Activated naive CD4-positive, alpha-beta T cell treated with anti-CD3 and anti-CD28 coated beads for 36 hours (primary cell): ENCODE measurements around the gene GRPEL1. TPM values are rescaled to one million over a fixed set of nuclear protein-coding genes. Genes with fewer than 3 reads are reported as not detected.

Experiments
- CTCF ChIA-PET: fragments of 350-600 bp; sonication (Branson Sonifier 250); formaldehyde crosslinking; loops from one replicate; lab custom pipeline; 2021; ENCODE audit warnings: antibody characterized with exemption; lab: Charles Lee
- DNase-seq: peaks from one replicate; pipeline ENCODE4 v3.0.0-alpha.2; 2020
- H3K27ac Mint-ChIP-seq: one replicate; pipeline ENCODE4 v1.8.0; 2021; ENCODE audit warnings: mild to moderate bottlenecking, mixed read lengths
- H3K27me3 Mint-ChIP-seq: one replicate; pipeline ENCODE4 v1.8.0; 2021; ENCODE audit warnings: low read depth, mixed read lengths
- H3K36me3 Mint-ChIP-seq: one replicate; pipeline ENCODE4 v1.8.0; 2021; ENCODE audit warnings: low read depth, mixed read lengths
- H3K4me1 Mint-ChIP-seq: one replicate; pipeline ENCODE4 v1.8.0; 2021; ENCODE audit warnings: low read depth, mixed read lengths
- H3K4me3 Mint-ChIP-seq: one replicate; pipeline ENCODE4 v1.8.0; 2021; ENCODE audit warnings: mild to moderate bottlenecking, moderate library complexity, mixed read lengths
- H3K9me3 Mint-ChIP-seq: one replicate; pipeline ENCODE4 v1.8.0; 2021; ENCODE audit warnings: mixed read lengths
- intact Hi-C: fragments of 100-400 bp; cut with micrococcal nuclease; formaldehyde crosslinking; loops from one replicate; pipeline ENCODE4 v1.15.1; 2023
- total RNA-seq, 2 experiments: library from RNA; stranded (reverse); gene quantifications; one replicate each; pipeline ENCODE4 v1.2.3, GENCODE V29; 2021

GRPEL1 gene
- total RNA-seq, 2 experiments from 2014 or later = 53.7 to 53.9 TPM

GRCh38 chr4:7060346-7061150, 7.3 kb downstream of the GRPEL1 start:
- Mint-ChIP-seq H3K4me1 (peaks cover 23% of the 10 kb centered on the region), H3K27me3 (no peaks in the 10 kb centered on the region), H3K27ac (no peak overlapping the region), H3K9me3 (no peaks in the 10 kb centered on the region), H3K4me3 (no peak overlapping the region), H3K36me3 (peaks cover 42% of the 10 kb centered on the region)
- intact Hi-C loops = no loop called here
- CTCF ChIA-PET = interaction anchor here (1.4 to 3.2 kb wide), 2 partner anchors 10 to 43 kb away, joined by 3 to 18 read pairs; no protein-coding TSS in a partner anchor
- no peak for DNase-seq

- no peak for DNase-seq
- CTCF ChIA-PET = no interaction called here
- Mint-ChIP-seq H3K27ac (no peak overlapping the region), H3K4me3 (no peak overlapping the region), H3K36me3 (peaks cover 37% of the 10 kb centered on the region), H3K4me1 (peaks cover 18% of the 10 kb centered on the region), H3K27me3 (no peaks in the 10 kb centered on the region), H3K9me3 (no peaks in the 10 kb centered on the region)
- intact Hi-C loops = no loop called here
Observed at GRCh38 chr4:7059662-7060061, 8.2 kb downstream of the GRPEL1 start.

GRCh38 chr4:7058792-7059191, 9.1 kb downstream of the GRPEL1 start:
- Mint-ChIP-seq H3K27ac (peak overlapping the region; percentile 46), H3K27me3 (no peaks in the 10 kb centered on the region), H3K4me3 (no peak overlapping the region), H3K9me3 (no peaks in the 10 kb centered on the region), H3K36me3 (peaks cover 36% of the 10 kb centered on the region), H3K4me1 (peaks cover 16% of the 10 kb centered on the region)
- no peak for DNase-seq
- CTCF ChIA-PET = no interaction called here
- intact Hi-C loops = no loop called here

- H3K27me3 Mint-ChIP-seq = no peaks in the 10 kb centered on the region
- intact Hi-C loops = no loop called here
- H3K4me1 Mint-ChIP-seq = peaks cover 29% of the 10 kb centered on the region
Observed at GRCh38 chr4:7055990-7056325, 11.9 kb downstream of the GRPEL1 start.

GRCh38 chr4:7055111-7055989, 12.5 kb downstream of the GRPEL1 start:
- no peak overlapping the region for H3K4me3 Mint-ChIP-seq
- DNase-seq = no peak
- peaks cover 29% of the 10 kb centered on the region for H3K4me1 Mint-ChIP-seq
- H3K27ac Mint-ChIP-seq = no peak overlapping the region
- H3K9me3 Mint-ChIP-seq = no peaks in the 10 kb centered on the region
- peaks cover 15% of the 10 kb centered on the region for H3K36me3 Mint-ChIP-seq
- intact Hi-C loops = no loop called here
- no peaks in the 10 kb centered on the region for H3K27me3 Mint-ChIP-seq
- CTCF ChIA-PET = interaction anchor here (1.1 to 1.6 kb wide), 2 partner anchors 10 to 16 kb away, joined by 3 to 4 read pairs; no protein-coding TSS in a partner anchor

More at GRCh38 chr4:7055990-7056325, 11.9 kb downstream of the GRPEL1 start:
- Mint-ChIP-seq H3K9me3 (no peaks in the 10 kb centered on the region), H3K4me3 (no peak overlapping the region), H3K36me3 (peaks cover 19% of the 10 kb centered on the region), H3K27ac (peak overlapping the region; percentile 9)
- CTCF ChIA-PET = interaction anchor here (1.6 kb wide), 1 partner anchor 15 kb away, joined by 4 read pairs; no protein-coding TSS in a partner anchor
- no peak for DNase-seq

- no peak for DNase-seq
- H3K9me3 Mint-ChIP-seq = no peaks in the 10 kb centered on the region
- CTCF ChIA-PET = interaction anchor here (1.1 kb wide), 1 partner anchor 9 kb away, joined by 3 read pairs; no protein-coding TSS in a partner anchor
- H3K4me1 Mint-ChIP-seq = peaks cover 35% of the 10 kb centered on the region
- no peak overlapping the region for H3K27ac Mint-ChIP-seq
- intact Hi-C loops = no loop called here
- no peak overlapping the region for H3K4me3 Mint-ChIP-seq
- peaks cover 14% of the 10 kb centered on the region for H3K36me3 Mint-ChIP-seq
- H3K27me3 Mint-ChIP-seq = no peaks in the 10 kb centered on the region
Observed at GRCh38 chr4:7054106-7054880, 13.6 kb downstream of the GRPEL1 start.

- H3K9me3 Mint-ChIP-seq = no peaks in the 10 kb centered on the region
- H3K36me3 Mint-ChIP-seq = peaks cover 9% of the 10 kb centered on the region
- CTCF ChIA-PET = interaction anchor here (1.0 to 1.5 kb wide), 3 partner anchors 10 to 17 kb away, joined by 3 to 5 read pairs (median 4); partner anchors contain the start of gene TADA2B
- H3K4me1 Mint-ChIP-seq = peaks cover 30% of the 10 kb centered on the region
- no peak overlapping the region for H3K4me3 Mint-ChIP-seq
- intact Hi-C loops = no loop called here
- H3K27ac Mint-ChIP-seq = peak overlapping the region; percentile 19
- peak; percentile 42 for DNase-seq
- no peaks in the 10 kb centered on the region for H3K27me3 Mint-ChIP-seq
Observed at GRCh38 chr4:7052923-7053715, 14.7 kb downstream of the GRPEL1 start.

- H3K9me3 Mint-ChIP-seq = no peaks in the 10 kb centered on the region
- DNase-seq = no peak
- intact Hi-C loops = no loop called here
- H3K36me3 Mint-ChIP-seq = peaks cover 6% of the 10 kb centered on the region
- peak overlapping the region; percentile 19 for H3K27ac Mint-ChIP-seq
- CTCF ChIA-PET = interaction anchor here (1.0 to 1.5 kb wide), 3 partner anchors 9 to 18 kb away, joined by 3 to 5 read pairs (median 4); partner anchors contain the start of gene TADA2B
- no peak overlapping the region for H3K4me3 Mint-ChIP-seq
- H3K27me3 Mint-ChIP-seq = no peaks in the 10 kb centered on the region
- H3K4me1 Mint-ChIP-seq = peaks cover 38% of the 10 kb centered on the region
Observed at GRCh38 chr4:7052313-7052712, 15.6 kb downstream of the GRPEL1 start.

GRCh38 chr4:7051905-7052304, 16.0 kb downstream of the GRPEL1 start:
- intact Hi-C loops = no loop called here
- H3K4me3 Mint-ChIP-seq = no peak overlapping the region
- no peak for DNase-seq
- no peaks in the 10 kb centered on the region for H3K9me3 Mint-ChIP-seq
- CTCF ChIA-PET = interaction anchor here (1.0 to 1.5 kb wide), 2 partner anchors 8 to 19 kb away, joined by 4 to 5 read pairs; partner anchors contain the start of gene TADA2B
- no peaks in the 10 kb centered on the region for H3K27me3 Mint-ChIP-seq
- peaks cover 42% of the 10 kb centered on the region for H3K4me1 Mint-ChIP-seq
- no peak overlapping the region for H3K27ac Mint-ChIP-seq
- H3K36me3 Mint-ChIP-seq = peaks cover 6% of the 10 kb centered on the region

- no peaks in the 10 kb centered on the region for H3K27me3 Mint-ChIP-seq
- peaks cover 6% of the 10 kb centered on the region for H3K36me3 Mint-ChIP-seq
- intact Hi-C loops = no loop called here
- no peaks in the 10 kb centered on the region for H3K9me3 Mint-ChIP-seq
- DNase-seq = no peak
- CTCF ChIA-PET = interaction anchor here (0.7 kb wide), 1 partner anchor 153 kb away, joined by 4 read pairs; no protein-coding TSS in a partner anchor
- H3K4me1 Mint-ChIP-seq = peaks cover 48% of the 10 kb centered on the region
- no peak overlapping the region for H3K4me3 Mint-ChIP-seq
- no peak overlapping the region for H3K27ac Mint-ChIP-seq
Observed at GRCh38 chr4:7051144-7051495, 16.7 kb downstream of the GRPEL1 start.
